ENCODE results near the gene SRD5A2. TPM values are rescaled to one million over a fixed set of nuclear protein-coding genes. Genes with fewer than 3 reads are reported as not detected.

SRD5A2 gene
- total and polyA plus RNA-seq, 4 donors = 0.35 to 5.3 (median 2.3) TPM

GRCh38 chr2:31533036-31533435, 47.7 kb downstream of the SRD5A2 start:
- Histone ChIP-seq H3K27ac (ENCODE audit: low read depth in 1 of 2, low read length in 1 of 2) (no peak overlapping the region), H3K9me3 (ENCODE audit: control insufficient read depth in 4 of 4, insufficient read depth in 3 of 4, low read length in 3 of 4) (no peaks in the 10 kb centered on the region), H3K9ac (ENCODE audit: insufficient read depth in 1 of 2, low read length in 2 of 2) (no peak overlapping the region), H3K4me3 (no peak overlapping the region), H3K27me3 (ENCODE audit: control insufficient read depth in 3 of 3, insufficient read depth in 3 of 3, low read length in 2 of 3) (peaks cover 0 to 3% (median 0%) of the 10 kb centered on the region in 3 donors), H3K4me1 (ENCODE audit: control insufficient read depth in 5 of 5, insufficient read depth in 5 of 5, low read length in 5 of 5) (no peaks in the 10 kb centered on the region), H3K36me3 (ENCODE audit: control insufficient read depth in 4 of 4, insufficient read depth in 4 of 4, low read length in 4 of 4) (no peaks in the 10 kb centered on the region)
- no peak for DNase-seq
- ATAC-seq (ENCODE audit: insufficient read depth, low FRiP score) = no peak
- 90 to 91% methylated on average over 1 of the region's 1 CpG for WGBS, 2 donors
- TF ChIP-seq CTCF (IDR thresholded peaks at IDR 0.05; ENCODE audit: control extremely low read depth, extremely low read depth) = no peak

DNA sequence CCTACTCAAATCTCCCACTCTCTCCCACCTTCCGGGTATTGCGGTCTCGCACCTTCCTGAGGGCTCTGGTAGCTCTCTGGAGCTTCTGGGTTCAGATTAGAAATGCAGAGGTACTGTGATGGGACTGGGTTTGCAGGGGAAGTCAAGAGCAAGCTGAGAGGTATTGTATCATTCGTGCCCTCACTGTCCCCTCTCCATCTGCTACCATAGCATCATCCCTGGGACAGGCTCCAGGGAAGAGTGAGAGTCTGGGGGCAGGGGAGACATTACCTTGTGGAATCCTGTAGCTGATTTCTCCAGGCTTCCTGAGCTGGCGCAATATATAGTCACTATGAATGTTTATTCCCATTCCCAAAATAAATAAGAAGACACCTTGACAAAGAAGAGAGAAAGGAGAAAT, 49.6 kb downstream of the SRD5A2 start:
- 92 to 93% methylated on average over 5 of the region's 5 CpGs for WGBS, 2 donors
- no peaks in the 10 kb centered on the region for H3K9me3 ChIP-seq (ENCODE audit: control insufficient read depth in 4 of 4, insufficient read depth in 3 of 4, low read length in 3 of 4)
- no peak for TF ChIP-seq CTCF (IDR thresholded peaks at IDR 0.05; ENCODE audit: control extremely low read depth, extremely low read depth)
- no peak overlapping the region for H3K4me3 ChIP-seq
- DNase-seq (no peak), ATAC-seq (ENCODE audit: insufficient read depth, low FRiP score) (no peak)
- no peak overlapping the region for H3K27ac ChIP-seq (ENCODE audit: low read depth in 1 of 2, low read length in 1 of 2)
- H3K4me1 ChIP-seq (ENCODE audit: control insufficient read depth in 5 of 5, insufficient read depth in 5 of 5, low read length in 5 of 5) = no peaks in the 10 kb centered on the region
- no peak overlapping the region for H3K9ac ChIP-seq (ENCODE audit: insufficient read depth in 1 of 2, low read length in 2 of 2)
- H3K27me3 ChIP-seq (ENCODE audit: control insufficient read depth in 3 of 3, insufficient read depth in 3 of 3, low read length in 2 of 3) = peaks cover 0 to 3% (median 0%) of the 10 kb centered on the region in 3 donors
- no peaks in the 10 kb centered on the region for H3K36me3 ChIP-seq (ENCODE audit: control insufficient read depth in 4 of 4, insufficient read depth in 4 of 4, low read length in 4 of 4)

- H3K9me3 ChIP-seq (ENCODE audit: control insufficient read depth in 4 of 4, insufficient read depth in 3 of 4, low read length in 3 of 4) = no peaks in the 10 kb centered on the region
- WGBS, 2 donors = 86 to 92% methylated on average over 8 of the region's 8 CpGs
- no peak overlapping the region for H3K4me3 ChIP-seq
- H3K4me1 ChIP-seq (ENCODE audit: control insufficient read depth in 5 of 5, insufficient read depth in 5 of 5, low read length in 5 of 5) = no peaks in the 10 kb centered on the region
- DNase-seq = no peak
- no peak overlapping the region for H3K9ac ChIP-seq (ENCODE audit: insufficient read depth in 1 of 2, low read length in 2 of 2)
- no peak for TF ChIP-seq CTCF (IDR thresholded peaks at IDR 0.05; ENCODE audit: control extremely low read depth, extremely low read depth)
- H3K36me3 ChIP-seq (ENCODE audit: control insufficient read depth in 4 of 4, insufficient read depth in 4 of 4, low read length in 4 of 4) = no peaks in the 10 kb centered on the region
- peaks cover 0 to 3% (median 0%) of the 10 kb centered on the region in 3 donors for H3K27me3 ChIP-seq (ENCODE audit: control insufficient read depth in 3 of 3, insufficient read depth in 3 of 3, low read length in 2 of 3)
- no peak for ATAC-seq (ENCODE audit: insufficient read depth, low FRiP score)
- H3K27ac ChIP-seq (ENCODE audit: low read depth in 1 of 2, low read length in 1 of 2) = no peak overlapping the region
Observed at GRCh38 chr2:31529256-31529655, 51.5 kb downstream of the SRD5A2 start.

- WGBS, 2 donors = 92 to 96% methylated on average over 6 of the region's 6 CpGs
- no peak for ATAC-seq (ENCODE audit: insufficient read depth, low FRiP score)
Observed at GRCh38 chr2:31528823-31529222, 51.9 kb downstream of the SRD5A2 start.

More at GRCh38 chr2:31528823-31529222, 51.9 kb downstream of the SRD5A2 start:
- Histone ChIP-seq H3K4me1 (ENCODE audit: control insufficient read depth in 5 of 5, insufficient read depth in 5 of 5, low read length in 5 of 5) (no peaks in the 10 kb centered on the region), H3K9me3 (ENCODE audit: control insufficient read depth in 4 of 4, insufficient read depth in 3 of 4, low read length in 3 of 4) (no peaks in the 10 kb centered on the region), H3K36me3 (ENCODE audit: control insufficient read depth in 4 of 4, insufficient read depth in 4 of 4, low read length in 4 of 4) (no peaks in the 10 kb centered on the region), H3K27me3 (ENCODE audit: control insufficient read depth in 3 of 3, insufficient read depth in 3 of 3, low read length in 2 of 3) (peaks cover 0 to 3% (median 0%) of the 10 kb centered on the region in 3 donors), H3K4me3 (no peak overlapping the region), H3K9ac (ENCODE audit: insufficient read depth in 1 of 2, low read length in 2 of 2) (no peak overlapping the region), H3K27ac (ENCODE audit: low read depth in 1 of 2, low read length in 1 of 2) (no peak overlapping the region)
- no peak for DNase-seq
- no peak for TF ChIP-seq CTCF (IDR thresholded peaks at IDR 0.05; ENCODE audit: control extremely low read depth, extremely low read depth)

Measured in lung (tissue), 12 donors.